OCI-LY7 (cell line): ENCODE results near the gene SLC10A3.
"Not testable (repeated sequence)": the region's sequence is repeated elsewhere in the genome, so short reads cannot be mapped to it uniquely, and the experiment has no call there.

Source experiments
- EZH2phosphoT487 ChIP-seq: fragments of 200-600 bp; sonication (generic); IDR thresholded peaks from 2 replicates; pipeline ENCODE4 v1.6.1; 2018; ENCODE audit warnings: low read depth, borderline replicate concordance, mild to moderate bottlenecking, mixed run types, antibody characterized with exemption, low read length, moderate library complexity, mixed read lengths
- TF ChIP-seq, protein P1 (sequence below): fragments of 200-600 bp; sonication (generic); conservative IDR thresholded peaks from 2 replicates; pipeline ENCODE4 v1.5.1; 2014; ENCODE audit warnings: mild to moderate bottlenecking, antibody characterized with exemption, low read length, moderate library complexity, mixed read lengths

DNA sequence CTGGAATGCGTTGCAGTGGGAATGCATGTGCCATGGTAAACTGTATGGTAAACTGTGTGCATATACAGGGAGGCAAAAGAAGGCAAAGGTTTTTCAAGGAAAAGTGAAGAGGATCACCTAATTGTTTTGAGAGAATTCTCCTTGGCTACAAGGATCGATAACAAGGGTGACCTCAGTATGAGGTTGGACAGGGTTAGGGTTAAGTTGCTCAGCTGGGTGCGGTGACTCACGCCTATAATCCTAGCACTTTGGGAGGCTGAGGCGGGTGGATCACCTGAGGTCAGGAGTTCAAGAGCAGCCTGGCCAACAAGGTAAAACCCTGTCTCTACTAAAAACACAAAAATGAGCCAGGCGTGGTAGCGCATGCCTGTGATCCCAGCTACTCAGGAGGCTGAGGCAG lies 11.0 kb upstream of the SLC10A3 start:
- TF ChIP-seq, protein P1, sequence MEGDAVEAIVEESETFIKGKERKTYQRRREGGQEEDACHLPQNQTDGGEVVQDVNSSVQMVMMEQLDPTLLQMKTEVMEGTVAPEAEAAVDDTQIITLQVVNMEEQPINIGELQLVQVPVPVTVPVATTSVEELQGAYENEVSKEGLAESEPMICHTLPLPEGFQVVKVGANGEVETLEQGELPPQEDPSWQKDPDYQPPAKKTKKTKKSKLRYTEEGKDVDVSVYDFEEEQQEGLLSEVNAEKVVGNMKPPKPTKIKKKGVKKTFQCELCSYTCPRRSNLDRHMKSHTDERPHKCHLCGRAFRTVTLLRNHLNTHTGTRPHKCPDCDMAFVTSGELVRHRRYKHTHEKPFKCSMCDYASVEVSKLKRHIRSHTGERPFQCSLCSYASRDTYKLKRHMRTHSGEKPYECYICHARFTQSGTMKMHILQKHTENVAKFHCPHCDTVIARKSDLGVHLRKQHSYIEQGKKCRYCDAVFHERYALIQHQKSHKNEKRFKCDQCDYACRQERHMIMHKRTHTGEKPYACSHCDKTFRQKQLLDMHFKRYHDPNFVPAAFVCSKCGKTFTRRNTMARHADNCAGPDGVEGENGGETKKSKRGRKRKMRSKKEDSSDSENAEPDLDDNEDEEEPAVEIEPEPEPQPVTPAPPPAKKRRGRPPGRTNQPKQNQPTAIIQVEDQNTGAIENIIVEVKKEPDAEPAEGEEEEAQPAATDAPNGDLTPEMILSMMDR = not testable (repeated sequence)
- not testable (repeated sequence) for TF ChIP-seq EZH2phosphoT487
